EH (cell line): ENCODE data around the gene ELP5.
A peak's percentile ranks its signal among the peaks of the same experiment; 100 is the strongest.
"Not testable (repeated sequence)": the region's sequence is repeated elsewhere in the genome, so short reads cannot be mapped to it uniquely, and the experiment has no call there.

Source experiments
- DNase-seq: peaks from one replicate; pipeline ENCODE4 v3.0.0-alpha.2; 2015; ENCODE audit warnings: low read depth

The ELP5 gene

DNA sequence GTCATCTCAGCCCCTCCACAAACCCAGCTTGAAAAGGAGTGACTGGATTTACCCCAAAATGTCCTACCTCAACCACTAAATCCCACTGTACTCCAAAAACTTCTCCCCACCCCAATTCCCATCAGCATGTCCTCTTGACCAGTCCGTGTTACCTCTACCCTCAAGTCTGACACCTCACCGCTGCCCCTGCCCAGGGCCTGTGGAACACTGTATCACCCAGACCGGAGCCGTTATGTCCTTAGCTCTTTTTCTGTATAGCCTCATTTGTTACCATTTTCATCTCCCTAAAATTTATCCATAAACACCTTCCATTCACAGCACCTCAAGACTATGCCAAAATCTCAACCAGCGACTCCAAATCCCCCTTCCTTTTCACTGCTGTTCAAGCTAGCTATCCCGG is 15.2 kb upstream of the ELP5 start:
- DNase-seq: no peak

- DNase-seq: no peak
Observed at GRCh38 chr17:7237266-7237760, 14.7 kb upstream of the ELP5 start.

GRCh38 chr17:7237761-7238419 is 14.1 kb upstream of the ELP5 start:
- DNase-seq: peak; percentile 77

- DNase-seq: no peak
Observed at GRCh38 chr17:7238420-7239090, 13.5 kb upstream of the ELP5 start.

- peak; percentile 100 for DNase-seq
Observed at GRCh38 chr17:7239091-7240027, 12.7 kb upstream of the ELP5 start, which contains the start of gene PHF23. Gene PHF23 (minus strand): TSS chr17:7239457. CDS start chr17:7239279, 178 bp downstream.

DNA sequence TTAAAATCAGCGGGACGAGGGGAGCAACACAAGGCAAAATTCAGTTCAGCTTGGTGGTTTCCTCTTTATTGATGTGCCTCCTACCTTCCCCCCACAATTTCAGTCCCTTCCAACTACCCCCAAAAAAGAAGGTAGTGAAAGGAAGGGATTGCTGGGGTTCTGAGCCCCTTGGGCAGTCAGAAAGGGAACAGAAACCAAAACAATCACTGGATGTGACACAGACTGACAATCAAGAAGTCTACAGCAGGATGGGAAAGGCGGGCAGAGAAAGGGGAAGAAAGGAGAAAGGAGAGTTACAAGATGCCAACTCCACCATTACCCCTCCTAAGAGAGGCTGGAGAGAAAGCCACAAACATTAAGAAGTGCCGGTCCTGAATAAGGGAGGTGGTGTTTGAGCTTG is 11.6 kb upstream of the ELP5 start:
- DNase-seq: no peak

DNA sequence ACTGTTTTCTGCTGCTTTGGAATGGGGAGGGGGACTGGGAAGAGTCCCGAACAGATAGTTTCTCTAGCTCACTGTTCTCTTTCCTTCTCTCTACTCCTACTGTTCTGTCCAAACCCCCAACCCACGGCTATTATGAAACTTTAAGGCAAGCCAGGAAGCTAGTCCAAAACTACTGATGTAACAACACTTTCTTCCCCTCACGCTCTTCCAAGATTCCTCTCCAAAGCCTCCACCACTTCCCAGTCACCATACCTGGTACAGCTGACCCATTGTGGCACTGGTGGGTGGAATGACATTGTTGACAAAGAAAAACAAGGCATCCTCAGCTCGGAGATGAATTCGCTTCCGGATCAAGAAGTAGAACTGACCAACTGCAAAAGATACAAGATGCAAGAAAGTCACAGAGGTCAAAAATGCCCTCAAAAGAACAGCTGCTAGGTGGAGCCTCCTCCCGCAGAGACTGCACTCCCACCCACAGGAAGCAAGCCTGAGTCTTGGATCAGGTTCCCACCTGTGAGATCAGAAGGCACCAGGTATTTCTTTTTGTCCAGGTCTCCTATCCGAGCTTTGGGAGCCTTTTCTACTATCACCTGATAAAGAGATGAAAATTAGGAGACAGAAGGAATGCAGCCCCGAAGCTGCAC is 10.8 kb upstream of the ELP5 start:
- no peak for DNase-seq

GRCh38 chr17:7241783-7242716 is 10.0 kb upstream of the ELP5 start, which contains the start of gene GABARAP:
Gene GABARAP (minus strand): TSS chr17:7242449. CDS start chr17:7242330, 119 bp downstream.
- peak; percentile 92 for DNase-seq

DNA sequence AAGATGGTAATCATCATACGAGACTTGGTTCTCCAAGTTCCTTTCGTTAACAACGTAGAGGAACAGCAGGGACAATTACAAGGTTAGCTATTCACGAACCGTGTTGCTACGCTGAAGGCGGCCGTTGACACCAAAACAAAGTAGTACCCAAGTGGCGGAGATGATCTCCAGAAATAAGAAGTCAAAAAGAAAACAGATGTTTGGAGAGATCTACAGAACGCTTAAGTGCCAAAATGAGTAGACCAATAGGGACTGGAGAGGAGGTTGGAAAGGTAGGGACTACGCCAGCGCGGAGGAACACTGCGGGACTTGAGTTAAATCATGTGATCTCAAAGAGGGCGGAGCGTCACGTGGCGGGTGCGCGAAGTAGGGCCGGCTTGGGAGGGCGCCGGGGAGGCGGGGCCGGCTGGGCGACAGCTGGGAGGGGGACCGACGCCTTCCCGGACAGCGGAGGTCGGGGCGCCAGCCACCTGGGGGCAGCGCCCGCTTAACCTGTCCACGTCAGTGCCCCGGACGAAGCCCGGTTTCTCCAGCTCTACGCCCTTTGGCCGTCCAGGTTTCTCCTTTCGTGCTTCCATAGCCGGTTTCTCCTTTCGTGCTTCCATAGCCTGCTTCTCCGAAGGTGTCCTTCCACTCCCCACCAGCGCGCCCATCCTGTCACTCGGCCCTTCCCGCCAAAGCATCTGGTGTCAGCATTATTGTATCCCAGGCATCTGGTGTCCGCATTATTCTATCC is 9.1 kb upstream of the ELP5 start:
- DNase-seq: peak; percentile 91

DNA sequence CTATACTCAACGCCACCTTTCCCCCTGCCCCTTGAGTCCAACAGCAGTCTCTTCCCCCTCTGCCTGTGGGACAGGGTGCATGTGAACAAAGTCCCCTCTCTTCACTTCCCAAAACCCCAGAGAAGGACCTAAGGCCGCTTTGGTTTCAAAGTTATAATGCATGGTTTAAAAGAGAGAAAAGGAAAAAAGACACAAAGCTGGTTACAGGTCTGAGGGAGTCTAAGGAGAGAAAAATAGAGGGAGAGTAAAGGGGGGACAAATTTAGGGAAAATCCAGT is 8.6 kb upstream of the ELP5 start:
- DNase-seq: no peak

GRCh38 chr17:7243838-7244237 is 8.2 kb upstream of the ELP5 start:
- DNase-seq: not testable (repeated sequence)

DNA sequence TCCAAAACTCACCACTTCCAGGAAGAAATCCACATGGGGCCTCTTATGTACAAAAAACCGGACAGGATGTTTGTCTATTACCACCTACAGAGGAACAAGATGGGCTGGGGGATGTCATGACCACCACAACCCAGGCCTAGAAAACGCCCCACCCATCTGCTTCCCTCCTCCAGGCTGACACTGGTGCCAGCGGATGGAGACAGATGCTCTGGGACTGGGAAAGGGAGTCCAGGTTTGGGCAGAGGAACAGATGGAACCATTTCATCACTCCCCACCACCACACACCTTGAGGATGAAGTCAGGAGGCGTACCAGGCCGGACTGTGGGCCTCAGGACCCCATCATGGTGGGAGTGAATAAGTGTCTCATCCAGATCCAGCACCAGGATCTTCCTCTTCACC is 5.2 kb upstream of the ELP5 start:
- no peak for DNase-seq

GRCh38 chr17:7248796-7249195 is 3.2 kb upstream of the ELP5 start:
- DNase-seq: no peak

DNA sequence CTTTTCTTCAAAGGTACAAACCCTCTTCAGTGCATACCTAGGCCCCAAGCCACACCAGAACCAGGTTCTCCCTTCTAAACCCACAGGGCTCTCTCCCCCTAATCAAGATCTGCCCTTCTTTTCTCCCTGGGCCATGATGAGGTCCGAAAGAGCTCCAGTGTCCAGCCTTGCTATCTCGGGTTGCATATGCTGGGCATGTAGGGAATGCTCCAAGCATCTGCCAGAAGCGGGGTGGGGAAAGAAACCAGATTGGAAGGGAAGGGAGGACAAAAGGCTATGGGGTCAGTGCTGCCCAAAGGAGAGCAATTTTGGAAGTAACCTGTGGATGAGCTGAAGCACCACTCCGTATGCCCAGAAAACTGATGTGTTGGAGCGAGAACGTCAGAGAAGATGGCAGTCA is 2.8 kb upstream of the ELP5 start:
- no peak for DNase-seq

DNA sequence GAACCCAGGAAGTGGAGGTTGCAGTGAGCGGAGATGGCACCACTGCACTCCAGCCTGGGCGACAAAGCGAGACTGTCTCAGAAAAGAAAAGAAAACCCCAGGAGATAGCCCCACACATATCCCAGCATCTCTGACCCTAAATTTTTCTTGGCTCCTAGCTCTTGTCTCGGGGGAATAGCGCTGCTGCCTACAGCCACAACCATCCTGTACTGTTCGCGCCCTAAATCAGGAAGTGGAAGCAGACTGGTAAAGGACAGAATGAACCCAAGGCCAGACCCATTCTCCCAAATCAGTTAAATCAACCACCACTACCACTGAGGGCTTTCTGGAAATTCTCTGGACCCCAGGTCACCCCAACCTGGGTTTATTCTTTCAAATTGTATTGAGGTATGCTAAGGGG is 2.2 kb upstream of the ELP5 start:
- DNase-seq: peak; percentile 19

GRCh38 chr17:7250695-7251627 is 1.1 kb upstream of the ELP5 start:
- DNase-seq: peak; percentile 13

DNA sequence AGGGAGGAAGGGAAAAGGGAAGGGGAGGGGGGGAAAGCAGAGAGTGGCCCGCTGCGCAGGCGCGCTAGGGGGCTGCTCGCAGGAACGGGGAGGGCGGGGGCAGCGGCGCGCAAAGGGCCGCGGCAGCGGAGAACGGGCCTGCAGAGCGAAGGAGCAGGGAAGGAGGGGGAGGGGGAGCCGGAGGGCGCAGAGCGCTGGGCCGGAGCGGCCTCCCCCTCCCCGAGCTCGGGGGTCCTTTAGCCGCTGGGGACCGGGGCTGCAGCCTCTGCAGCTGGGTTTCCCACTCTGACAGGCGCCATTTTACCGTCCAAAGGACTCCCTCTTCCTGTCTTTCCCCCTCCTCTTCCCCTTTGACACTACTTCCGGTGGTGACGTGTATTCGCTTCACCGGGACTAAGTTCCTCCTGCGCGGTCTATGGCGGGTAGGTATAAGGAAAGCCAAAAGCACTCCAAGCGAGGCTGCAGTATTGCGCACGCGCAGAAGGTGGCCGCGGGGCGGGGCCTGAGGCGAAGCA is 297 bp upstream of the ELP5 start, which contains the start of gene CTDNEP1:
Gene CTDNEP1 (minus strand): TSS at position 74 of the 515 bp plus-strand sequence. CDS start 438 bp downstream, outside the sequence.
- DNase-seq: peak; percentile 100

DNA sequence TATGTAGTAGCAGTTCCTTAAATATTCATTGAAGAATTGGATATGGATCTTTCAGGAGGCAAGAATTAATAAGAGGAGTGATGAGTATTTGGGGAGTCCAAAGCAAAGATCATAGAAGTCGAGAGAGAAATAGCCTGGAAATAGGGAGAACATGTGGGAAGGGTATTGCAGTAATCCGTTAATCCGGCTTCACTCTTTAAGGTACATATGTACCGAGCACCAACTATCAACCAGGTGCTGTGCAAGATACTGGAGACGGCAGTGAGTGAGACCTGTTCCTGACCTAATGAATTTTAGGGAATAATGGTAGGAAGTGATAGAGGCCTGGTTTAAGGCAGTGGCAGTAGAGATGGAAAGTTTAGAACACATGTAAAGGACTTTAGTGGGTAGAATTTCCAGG is 1.1 kb downstream of the ELP5 start:
- DNase-seq: no peak

- DNase-seq: no peak
Observed at GRCh38 chr17:7254511-7254910, 2.5 kb downstream of the ELP5 start.
